ENCODE measurements around the gene MLN.

- TF ChIP-seq POLR2AphosphoS5 (IDR thresholded peaks at IDR 0.05) (no peak), CTCF (IDR thresholded peaks at IDR 0.05) (no peak)
Measured at GRCh38 chr6:33833599-33833998, 29.8 kb upstream of the MLN start.
